Measurements from ENCODE around the gene NDRG3. TPM values are rescaled to one million over a fixed set of nuclear protein-coding genes. Genes with fewer than 3 reads are reported as not detected.
A peak's percentile ranks its signal among the peaks of the same experiment; 100 is the strongest.

NDRG3 gene
- total RNA-seq, 4 donors from 2014 or later, result 17.9 to 35.0 (median 29.6) TPM

DNA sequence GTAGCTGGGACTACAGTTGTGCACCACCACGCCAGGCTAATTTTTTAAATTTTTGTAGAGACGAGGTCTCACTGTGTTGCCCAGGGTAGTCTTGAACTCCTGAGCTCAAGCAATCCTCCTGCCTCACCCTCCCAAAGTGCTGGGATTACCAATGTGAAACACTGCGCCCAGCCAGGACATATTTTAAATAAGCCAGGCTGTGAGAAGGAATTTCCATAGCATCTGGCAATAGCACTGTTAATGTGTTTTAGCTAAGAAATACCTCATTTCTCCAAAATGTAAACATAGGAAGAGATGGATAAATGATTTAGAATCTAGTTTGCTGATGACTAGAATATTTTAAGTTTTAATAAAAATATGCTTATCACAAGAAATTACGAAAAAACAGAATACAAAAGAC lies 72.9 kb downstream of the NDRG3 start:
- H3K36me3 ChIP-seq, result no peaks in the 10 kb centered on the region
- no peaks in the 10 kb centered on the region for H3K4me1 ChIP-seq
- H3K27me3 ChIP-seq, result no peaks in the 10 kb centered on the region
- intact Hi-C loops (cut with DNase I; ENCODE audit: low total_unique reads), result no loop called here
- H3K4me3 ChIP-seq, result no peak overlapping the region
- DNase-seq, result no peak
- TF ChIP-seq POLR2A (IDR thresholded peaks at IDR 0.05), result no peak
- TF ChIP-seq, protein P1, sequence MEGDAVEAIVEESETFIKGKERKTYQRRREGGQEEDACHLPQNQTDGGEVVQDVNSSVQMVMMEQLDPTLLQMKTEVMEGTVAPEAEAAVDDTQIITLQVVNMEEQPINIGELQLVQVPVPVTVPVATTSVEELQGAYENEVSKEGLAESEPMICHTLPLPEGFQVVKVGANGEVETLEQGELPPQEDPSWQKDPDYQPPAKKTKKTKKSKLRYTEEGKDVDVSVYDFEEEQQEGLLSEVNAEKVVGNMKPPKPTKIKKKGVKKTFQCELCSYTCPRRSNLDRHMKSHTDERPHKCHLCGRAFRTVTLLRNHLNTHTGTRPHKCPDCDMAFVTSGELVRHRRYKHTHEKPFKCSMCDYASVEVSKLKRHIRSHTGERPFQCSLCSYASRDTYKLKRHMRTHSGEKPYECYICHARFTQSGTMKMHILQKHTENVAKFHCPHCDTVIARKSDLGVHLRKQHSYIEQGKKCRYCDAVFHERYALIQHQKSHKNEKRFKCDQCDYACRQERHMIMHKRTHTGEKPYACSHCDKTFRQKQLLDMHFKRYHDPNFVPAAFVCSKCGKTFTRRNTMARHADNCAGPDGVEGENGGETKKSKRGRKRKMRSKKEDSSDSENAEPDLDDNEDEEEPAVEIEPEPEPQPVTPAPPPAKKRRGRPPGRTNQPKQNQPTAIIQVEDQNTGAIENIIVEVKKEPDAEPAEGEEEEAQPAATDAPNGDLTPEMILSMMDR (IDR thresholded peaks at IDR 0.05), result no peak
- no peaks in the 10 kb centered on the region for H3K9me3 ChIP-seq
- no peak overlapping the region for H3K27ac ChIP-seq

DNA sequence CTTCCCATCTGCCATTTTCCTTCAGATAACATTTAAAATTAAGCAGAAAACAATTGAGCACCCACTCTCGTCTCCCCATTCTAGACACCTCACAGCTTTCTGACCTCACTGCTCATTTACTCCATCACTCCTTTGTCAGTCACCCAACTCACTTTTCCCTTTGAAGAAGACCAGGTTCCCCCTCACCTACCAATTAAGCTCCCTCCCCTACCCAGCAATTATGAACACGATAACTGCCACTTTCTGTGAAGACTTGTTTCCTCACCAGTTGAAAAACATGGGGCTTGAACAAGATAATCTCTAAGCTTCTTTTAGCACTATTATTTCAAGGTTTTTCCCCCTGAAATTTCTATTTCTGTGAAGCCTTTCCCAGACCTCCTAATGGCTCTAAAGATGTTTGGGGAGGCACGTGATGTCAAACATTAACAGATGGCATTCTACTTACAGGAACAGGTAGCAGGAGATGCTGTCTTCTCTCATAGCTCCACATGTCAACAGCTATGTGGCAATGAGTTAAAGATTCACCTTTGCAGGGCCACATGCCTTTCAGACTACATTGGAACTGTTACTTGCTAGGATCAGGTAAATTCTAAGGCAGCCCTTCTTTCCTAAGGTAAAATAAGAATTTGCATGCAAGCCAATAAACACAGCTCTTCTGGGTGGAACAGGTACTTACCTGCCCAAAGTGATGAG lies 75.1 kb downstream of the NDRG3 start:
- intact Hi-C loops (cut with DNase I; ENCODE audit: low total_unique reads), result no loop called here
- no peak overlapping the region for H3K27ac ChIP-seq
- no peaks in the 10 kb centered on the region for H3K27me3 ChIP-seq
- no peak for DNase-seq
- TF ChIP-seq, protein P1 (IDR thresholded peaks at IDR 0.05), result no peak
- no peak for TF ChIP-seq POLR2A (IDR thresholded peaks at IDR 0.05)
- no peaks in the 10 kb centered on the region for H3K9me3 ChIP-seq
- no peaks in the 10 kb centered on the region for H3K4me1 ChIP-seq
- H3K36me3 ChIP-seq, result no peaks in the 10 kb centered on the region
- H3K4me3 ChIP-seq, result no peak overlapping the region

DNA sequence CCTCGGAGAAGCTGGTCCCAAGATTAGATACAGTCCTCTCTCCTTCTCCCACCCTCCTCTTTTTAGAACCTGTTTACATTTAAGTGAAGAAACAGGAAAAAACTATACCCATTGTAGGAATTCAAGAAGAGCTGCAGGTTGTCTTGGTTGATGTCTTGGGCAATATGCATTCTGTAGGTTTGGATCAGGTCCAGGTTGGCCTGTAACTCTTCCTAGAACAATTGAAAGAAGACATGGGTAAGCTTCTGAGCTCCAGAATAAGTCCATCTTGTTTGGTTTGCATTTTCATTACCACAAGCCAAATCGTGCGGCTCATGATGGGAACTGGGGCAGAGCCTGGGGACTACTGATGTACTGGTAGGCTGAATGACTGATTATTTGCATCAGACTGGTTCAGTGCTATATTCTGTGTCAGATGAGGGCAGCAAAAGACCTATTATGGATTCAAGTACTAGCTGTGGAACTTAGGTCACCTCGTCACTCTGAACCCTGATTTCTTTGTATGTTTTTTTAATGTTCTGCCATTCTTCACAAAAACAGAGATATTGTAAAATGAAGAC lies 79.6 kb downstream of the NDRG3 start:
- Histone ChIP-seq H3K4me1 (no peaks in the 10 kb centered on the region), H3K27ac (no peak overlapping the region), H3K9me3 (no peaks in the 10 kb centered on the region), H3K36me3 (no peaks in the 10 kb centered on the region), H3K4me3 (no peak overlapping the region), H3K27me3 (no peaks in the 10 kb centered on the region)
- no peak for TF ChIP-seq POLR2A (IDR thresholded peaks at IDR 0.05)
- TF ChIP-seq, protein P1 (IDR thresholded peaks at IDR 0.05), result peak in 2 of 4 experiments; percentile 11 to 20
- intact Hi-C loops (cut with DNase I; ENCODE audit: low total_unique reads), result no loop called here
- DNase-seq, result no peak

DNA sequence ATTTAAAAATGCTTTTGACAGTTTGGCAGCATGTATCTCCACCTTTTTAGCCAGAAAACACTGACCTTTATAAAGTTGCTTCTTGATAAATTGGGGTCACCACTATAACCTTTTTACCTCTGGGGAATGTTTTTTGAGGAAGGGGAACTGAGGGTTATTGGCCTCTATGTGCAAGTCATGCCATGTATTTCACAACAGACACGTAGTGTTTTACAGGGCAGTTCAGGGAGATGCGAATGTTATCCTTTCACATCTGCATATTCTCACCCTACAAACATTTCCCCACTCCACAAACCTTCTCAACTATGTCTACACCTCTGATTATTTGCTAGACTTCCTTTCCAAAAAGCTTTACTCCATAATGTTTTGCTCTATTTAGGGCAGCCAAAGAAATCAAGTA lies 82.9 kb downstream of the NDRG3 start:
- intact Hi-C loops (cut with DNase I; ENCODE audit: low total_unique reads), result no loop called here
- H3K36me3 ChIP-seq, result no peaks in the 10 kb centered on the region
- no peaks in the 10 kb centered on the region for H3K9me3 ChIP-seq
- H3K4me3 ChIP-seq, result no peak overlapping the region
- TF ChIP-seq, protein P1 (IDR thresholded peaks at IDR 0.05), result no peak
- TF ChIP-seq POLR2A (IDR thresholded peaks at IDR 0.05), result no peak
- H3K27me3 ChIP-seq, result no peaks in the 10 kb centered on the region
- DNase-seq, result no peak
- H3K4me1 ChIP-seq, result no peaks in the 10 kb centered on the region
- H3K27ac ChIP-seq, result no peak overlapping the region

DNA sequence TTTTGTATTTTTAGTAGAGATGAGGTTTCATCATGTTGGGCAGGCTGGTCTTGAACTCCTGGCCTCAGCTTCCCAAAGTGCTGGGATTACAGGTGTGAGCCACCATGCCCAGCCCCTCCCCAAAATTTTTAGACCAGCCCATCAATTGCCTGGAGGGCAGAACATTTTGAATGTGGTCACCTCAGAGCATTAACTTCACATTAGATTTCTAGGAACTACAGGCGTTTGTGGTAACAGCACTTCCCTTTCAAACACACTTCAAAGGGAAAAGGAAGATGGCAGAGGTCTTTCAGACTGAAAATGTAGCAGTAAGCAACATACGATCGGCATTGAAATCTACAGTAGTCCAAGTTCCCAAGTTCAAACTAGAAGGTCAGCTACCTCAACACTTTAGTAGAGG lies 87.6 kb downstream of the NDRG3 start:
- H3K27me3 ChIP-seq, result no peaks in the 10 kb centered on the region
- DNase-seq, result no peak
- no peaks in the 10 kb centered on the region for H3K36me3 ChIP-seq
- no peak for TF ChIP-seq POLR2A (IDR thresholded peaks at IDR 0.05)
- TF ChIP-seq, protein P1 (IDR thresholded peaks at IDR 0.05), result no peak
- no peak overlapping the region for H3K27ac ChIP-seq
- H3K9me3 ChIP-seq, result no peaks in the 10 kb centered on the region
- intact Hi-C loops (cut with DNase I; ENCODE audit: low total_unique reads), result no loop called here
- no peak overlapping the region for H3K4me3 ChIP-seq
- no peaks in the 10 kb centered on the region for H3K4me1 ChIP-seq

Data from uterus (tissue), 4 donors.